Cardiac fibroblast (primary cell): ENCODE results near the gene FOSL1.

Experiments used
- DNase-seq, 2 donors: peaks; one replicate each; pipeline versions ENCODE4 v3.0.0 to v3.0.0-alpha.2; 2010; ENCODE audit warnings: low read depth in 2 of 2
- H3K4me3 ChIP-seq, 2 donors: replicated peaks in 1 of 2; 1 replicate in 1 of 2; 2 replicates in 1 of 2; pipeline ENCODE4 v1.5.1; 2011; ENCODE audit warnings: low read depth in 2 of 2, low read length in 2 of 2, mild to moderate bottlenecking in 2 of 2, moderate library complexity in 1 of 2
- CTCF ChIP-seq: IDR thresholded peaks from one replicate; pipeline ENCODE4 v1.5.1; 2011; ENCODE audit warnings: low read depth, mild to moderate bottlenecking, low read length, inconsistent platforms

The FOSL1 gene

GRCh38 chr11:65862191-65862735 is 37.9 kb downstream of the FOSL1 start:
- TF ChIP-seq CTCF: no peak
- H3K4me3 ChIP-seq: peak overlapping the region in 1 of 2 donors; percentile 1
- DNase-seq: no peak

- TF ChIP-seq CTCF: no peak
- H3K4me3 ChIP-seq: peak overlapping the region; percentile 74 to 95
- DNase-seq: no peak
Measured at GRCh38 chr11:65861533-65862183, 38.5 kb downstream of the FOSL1 start.

DNA sequence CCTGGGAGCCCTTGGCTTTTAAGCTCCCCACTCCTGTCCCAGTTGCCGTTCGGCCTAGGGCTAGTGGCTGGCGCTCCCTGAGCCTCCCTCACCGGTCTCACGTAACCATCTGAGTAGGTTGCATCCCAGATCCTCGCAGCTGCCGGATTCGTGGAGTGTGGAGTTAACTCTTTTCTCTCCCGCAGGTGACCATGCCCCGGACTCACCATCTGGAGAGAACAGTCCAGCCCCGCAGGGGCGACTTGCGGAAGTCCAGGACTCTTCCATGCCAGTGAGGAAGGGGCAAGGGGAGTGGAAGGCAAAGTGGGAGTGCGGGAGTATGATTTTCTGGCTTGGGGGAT is 39.1 kb downstream of the FOSL1 start:
- no peak for TF ChIP-seq CTCF
- no peak for DNase-seq

GRCh38 chr11:65860278-65861164 is 39.7 kb downstream of the FOSL1 start, which contains the start of gene MUS81:
TSS of gene MUS81 (plus strand) at chr11:65860433. CDS start at chr11:65860754, 321 bp downstream.
- DNase-seq: peak; percentile 99
- TF ChIP-seq CTCF: peak; percentile 82
- H3K4me3 ChIP-seq: peak within 1 kb of the TSS; percentile 74 to 95

More for the DNA sequence above, 39.1 kb downstream of the FOSL1 start:
- H3K4me3 ChIP-seq: peak overlapping the region; percentile 74 to 95

DNA sequence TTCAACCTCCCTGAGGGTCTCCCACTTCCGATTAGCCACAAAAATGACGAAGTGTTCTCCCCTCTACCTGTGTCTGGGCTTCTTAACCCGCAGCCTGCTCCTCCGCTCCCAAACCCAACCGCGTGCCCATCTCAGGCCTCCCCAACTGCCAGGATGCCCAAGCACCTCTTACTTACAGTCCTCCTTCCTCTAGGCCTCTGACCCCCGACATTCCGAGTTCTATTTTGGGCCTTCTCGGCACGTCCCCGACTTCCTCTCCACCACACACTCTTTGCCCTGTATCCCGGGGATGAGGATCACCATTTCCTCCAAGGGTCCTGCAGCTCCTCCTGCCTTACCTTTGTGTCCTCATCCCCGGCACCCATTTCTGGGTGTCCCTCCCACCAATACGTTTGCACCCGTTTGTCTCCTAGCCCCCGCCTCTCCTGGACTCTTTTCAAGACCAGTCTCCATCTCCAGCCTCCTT is 40.3 kb downstream of the FOSL1 start:
- DNase-seq: no peak
- peak overlapping the region; percentile 74 to 95 for H3K4me3 ChIP-seq
- no peak for TF ChIP-seq CTCF

- DNase-seq: peak; percentile 99
- peak overlapping the region; percentile 74 to 95 for H3K4me3 ChIP-seq
- peak; percentile 13 for TF ChIP-seq CTCF
Measured at GRCh38 chr11:65859095-65859811, 40.9 kb downstream of the FOSL1 start.
